AG08396 (cell line): ENCODE results near the gene ARMC2.
"Not testable (repeated sequence)": the region's sequence is repeated elsewhere in the genome, so short reads cannot be mapped to it uniquely, and the experiment has no call there.

Experiments
- DNase-seq: peaks from one replicate; pipeline ENCODE4 v3.0.0; 2012; ENCODE audit warnings: low spot score, mixed read lengths

Gene ARMC2

GRCh38 chr6:108916026-108916686 lies 67.9 kb downstream of the ARMC2 start:
- no peak for DNase-seq

- no peak for DNase-seq
Observed at GRCh38 chr6:108920751-108921150, 72.5 kb downstream of the ARMC2 start.

GRCh38 chr6:108921547-108922361 lies 73.5 kb downstream of the ARMC2 start:
- no peak for DNase-seq

GRCh38 chr6:108922499-108922898 lies 74.3 kb downstream of the ARMC2 start:
- no peak for DNase-seq

- DNase-seq = no peak
Observed at GRCh38 chr6:108927927-108928326, 79.7 kb downstream of the ARMC2 start.

GRCh38 chr6:108928650-108929049 lies 80.4 kb downstream of the ARMC2 start:
- DNase-seq = no peak

GRCh38 chr6:108931090-108931489 lies 82.9 kb downstream of the ARMC2 start:
- DNase-seq = not testable (repeated sequence)

- DNase-seq = no peak
Observed at GRCh38 chr6:108937170-108937569, 88.9 kb downstream of the ARMC2 start.

GRCh38 chr6:108940741-108941140 lies 92.5 kb downstream of the ARMC2 start:
- no peak for DNase-seq

GRCh38 chr6:108941281-108941680 lies 93.1 kb downstream of the ARMC2 start:
- DNase-seq = no peak

- DNase-seq = no peak
Observed at GRCh38 chr6:108941859-108942258, 93.6 kb downstream of the ARMC2 start.

- DNase-seq = no peak
Observed at GRCh38 chr6:108942556-108943492, 94.6 kb downstream of the ARMC2 start.

- no peak for DNase-seq
Observed at GRCh38 chr6:108944071-108944470, 95.8 kb downstream of the ARMC2 start.

- peak; percentile 69 for DNase-seq
Observed at GRCh38 chr6:108944707-108945680, 96.8 kb downstream of the ARMC2 start.

- DNase-seq = peak; percentile 40
Observed at GRCh38 chr6:108945681-108946159, 97.5 kb downstream of the ARMC2 start.

- no peak for DNase-seq
Observed at GRCh38 chr6:108946695-108947094, 98.5 kb downstream of the ARMC2 start.

- DNase-seq = peak; percentile 56
Observed at GRCh38 chr6:108947114-108947854, 99.1 kb downstream of the ARMC2 start.

GRCh38 chr6:108948181-108948661 lies 100.0 kb downstream of the ARMC2 start:
- DNase-seq = no peak

- DNase-seq = no peak
Observed at GRCh38 chr6:108951351-108951953, 103.2 kb downstream of the ARMC2 start.
